K562 (cell line): ENCODE data around the gene USP7. TPM values are rescaled to one million over a fixed set of nuclear protein-coding genes. Genes with fewer than 3 reads are reported as not detected.

Source experiments
- BHLHE40 ChIP-seq: IDR thresholded peaks from 2 replicates; pipeline ENCODE4 v1.6.1; 2011; ENCODE audit warnings: low read length, improper control_type of control experiment
- CBFA2T2 ChIP-seq: fragments of 450-650 bp; conservative IDR thresholded peaks from 2 replicates; pipeline ENCODE4 v1.6.1; 2017; ENCODE audit warnings: mild to moderate bottlenecking
- MAFK ChIP-seq: IDR thresholded peaks from 2 replicates; pipeline ENCODE4 v1.6.1; 2011; ENCODE audit warnings: low read length, improper control_type of control experiment
- MXI1 ChIP-seq: IDR thresholded peaks from 2 replicates; pipeline ENCODE4 v1.6.1; 2011; ENCODE audit warnings: low read depth, mild to moderate bottlenecking, improper control_type of control experiment, low read length
- RAD51 ChIP-seq: fragments of 450-650 bp; IDR thresholded peaks from 2 replicates; pipeline ENCODE4 v1.7.1; 2016; ENCODE audit warnings: low read depth, mild to moderate bottlenecking, borderline replicate concordance
- RCOR1 ChIP-seq, 2 experiments: IDR thresholded peaks; 2 replicates each; pipeline ENCODE4 v1.6.1; 2012; ENCODE audit warnings: low read depth in 2 of 2, low read length in 2 of 2, borderline replicate concordance in 1 of 2, improper control_type of control experiment in 1 of 2
- SIN3A ChIP-seq, 2 experiments: fragments of 150-350 bp in 1 of 2; IDR thresholded peaks; 2 replicates each; pipeline ENCODE4 v1.6.1; 2011 to 2016; ENCODE audit warnings: borderline replicate concordance in 2 of 2, low read depth in 2 of 2, low read length in 2 of 2, mild to moderate bottlenecking in 2 of 2, moderate library complexity in 2 of 2; ENCODE audit not compliant: control insufficient read depth in 1 of 2
- ZBTB7A ChIP-seq: IDR thresholded peaks from 2 replicates; pipeline ENCODE4 v1.6.1; 2011; ENCODE audit warnings: low read depth, mild to moderate bottlenecking, low read length, moderate library complexity, borderline replicate concordance; ENCODE audit not compliant: control insufficient read depth
- ZNF311 ChIP-seq: fragments of 250-450 bp; sonication (Bioruptor Pico); IDR thresholded peaks from 2 replicates; pipeline ENCODE4 v1.4.0; 2020; ENCODE audit warnings: mild to moderate bottlenecking, moderate library complexity
- polyA plus RNA-seq, 8 experiments: library from polyadenylated mRNA; depleted of rRNA in 4 of 8; stranded (reverse) in 5 of 8; unstranded in 3 of 8; fragments of >200 nt; fragmentation: Nextera tagmentation in 2 of 8; fragmentation: Illumina TruSeq in 1 of 8; extraction: Ambion mirVana in 2 of 8; extraction: Trizol in 1 of 8; gene quantifications; 2 replicates each; pipeline versions ENCODE4 v1.2.1 to v1.2.3, GENCODE V29; 2011 to 2014; ENCODE audit warnings: inconsistent platforms in 1 of 8, missing spikeins in 1 of 8
- total RNA-seq, 7 experiments: library from RNA; depleted of rRNA in 6 of 7; stranded (reverse); fragments of >200 nt in 6 of 7; fragmentation: Illumina TruSeq in 2 of 7; extraction: Trizol in 2 of 7; gene quantifications; 2 replicates each; pipeline versions ENCODE4 v1.2.1 to v1.2.3, GENCODE V29; 2011 to 2021; ENCODE audit warnings: low replicate concordance in 1 of 7
- TF ChIP-seq, protein P1 (sequence below), 2 experiments: IDR thresholded peaks; 2 replicates each; pipeline ENCODE4 v1.6.1; 2011; ENCODE audit warnings: borderline replicate concordance in 1 of 2, control low read depth in 1 of 2, low read depth in 1 of 2, low read length in 1 of 2, mild to moderate bottlenecking in 1 of 2, mixed read lengths in 1 of 2, moderate library complexity in 1 of 2; ENCODE audit not compliant: insufficient read depth in 1 of 2, insufficient read length in 1 of 2, poor library complexity in 1 of 2, severe bottlenecking in 1 of 2; ENCODE audit errors: extremely low read depth in 1 of 2
- TF ChIP-seq, protein P2 (sequence below): sonication (generic); formaldehyde crosslinking; IDR thresholded peaks from 2 replicates; pipeline ENCODE4 v1.5.0; 2020; ENCODE audit warnings: missing genetic modification reagents
- TF ChIP-seq, protein P3 (sequence below): fragments of 450-650 bp; IDR thresholded peaks from 2 replicates; pipeline ENCODE4 v1.6.1; 2016; ENCODE audit warnings: borderline replicate concordance
- TF ChIP-seq, protein P4 (sequence below): sonication (generic); formaldehyde crosslinking; IDR thresholded peaks from 2 replicates; pipeline ENCODE4 v1.8.0; 2022; ENCODE audit warnings: missing genetic modification reagents, mild to moderate bottlenecking, moderate library complexity, borderline replicate concordance
- TF ChIP-seq, protein P5 (sequence below): fragments of 450-650 bp; formaldehyde crosslinking; IDR thresholded peaks from 2 replicates; pipeline ENCODE4 v1.4.0; 2020; ENCODE audit warnings: mild to moderate bottlenecking, moderate library complexity
- TF ChIP-seq, protein P6 (sequence below): fragments of 200-800 bp; sonication (Bioruptor generic); IDR thresholded peaks from 2 replicates; pipeline ENCODE4 v1.6.1; 2017; ENCODE audit warnings: missing genetic modification characterization, missing compliant biosample characterization
- TF ChIP-seq, protein P7 (sequence below): sonication (generic); formaldehyde crosslinking; IDR thresholded peaks from 2 replicates; pipeline ENCODE4 v1.9.0; 2022; ENCODE audit warnings: mild to moderate bottlenecking, missing genetic modification reagents

Gene USP7
- total and polyA plus RNA-seq, 9 of the 15 experiments (the other 6 are each of a cell fraction or from before 2014, with no cell fraction given) = 17.1 to 145 (median 57.9) TPM

DNA sequence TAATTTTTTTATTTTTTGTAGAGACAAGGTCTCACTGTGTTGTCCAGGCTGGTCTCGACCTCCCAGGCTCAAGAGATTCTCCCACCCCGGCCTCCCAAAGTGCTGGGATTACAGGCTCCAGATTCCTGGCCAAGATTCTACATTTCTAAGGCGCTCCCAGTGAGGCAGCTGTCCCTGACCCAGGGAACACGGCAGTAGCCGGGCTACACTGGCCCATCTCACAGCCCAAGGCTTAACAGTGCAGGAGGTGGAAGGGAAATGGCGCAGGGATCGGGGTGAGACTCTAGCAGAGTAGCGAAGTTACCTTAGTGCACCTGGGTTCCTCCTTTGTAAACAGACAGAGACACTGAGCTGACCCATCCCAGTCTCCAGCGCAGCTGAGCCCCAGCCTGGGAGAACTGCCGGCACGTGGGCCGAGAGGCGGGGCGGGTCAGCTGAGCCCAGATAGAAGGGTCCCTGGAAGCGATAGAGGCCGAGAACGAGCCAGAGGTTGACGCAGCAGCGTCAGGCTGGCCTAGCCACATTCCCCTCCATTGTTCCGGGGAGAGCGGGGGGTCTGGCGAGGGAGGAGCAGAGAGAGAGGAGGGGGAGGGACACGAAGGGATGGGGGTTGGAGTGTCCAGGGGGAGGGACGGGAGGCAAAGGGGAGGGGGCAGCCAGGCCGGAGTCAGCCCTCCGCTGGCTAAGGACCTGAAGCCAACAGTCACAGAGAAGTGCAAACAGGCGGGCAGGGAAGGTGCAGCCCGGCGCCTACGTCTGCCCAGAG lies 97.4 kb downstream of the USP7 start (continued):
- TF ChIP-seq, protein P1, sequence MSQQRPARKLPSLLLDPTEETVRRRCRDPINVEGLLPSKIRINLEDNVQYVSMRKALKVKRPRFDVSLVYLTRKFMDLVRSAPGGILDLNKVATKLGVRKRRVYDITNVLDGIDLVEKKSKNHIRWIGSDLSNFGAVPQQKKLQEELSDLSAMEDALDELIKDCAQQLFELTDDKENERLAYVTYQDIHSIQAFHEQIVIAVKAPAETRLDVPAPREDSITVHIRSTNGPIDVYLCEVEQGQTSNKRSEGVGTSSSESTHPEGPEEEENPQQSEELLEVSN (IDR thresholded peaks at IDR 0.05; ENCODE audit: borderline replicate concordance in 1 of 2, extremely low read depth in 1 of 2, insufficient read depth in 1 of 2, insufficient read length in 1 of 2, low read depth in 1 of 2, low read length in 1 of 2, poor library complexity in 1 of 2, severe bottlenecking in 1 of 2) = peak; percentile 14 to 24
- TF ChIP-seq, protein P2, sequence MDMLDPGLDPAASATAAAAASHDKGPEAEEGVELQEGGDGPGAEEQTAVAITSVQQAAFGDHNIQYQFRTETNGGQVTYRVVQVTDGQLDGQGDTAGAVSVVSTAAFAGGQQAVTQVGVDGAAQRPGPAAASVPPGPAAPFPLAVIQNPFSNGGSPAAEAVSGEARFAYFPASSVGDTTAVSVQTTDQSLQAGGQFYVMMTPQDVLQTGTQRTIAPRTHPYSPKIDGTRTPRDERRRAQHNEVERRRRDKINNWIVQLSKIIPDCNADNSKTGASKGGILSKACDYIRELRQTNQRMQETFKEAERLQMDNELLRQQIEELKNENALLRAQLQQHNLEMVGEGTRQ (CRISPR knock-in tag) = peak; percentile 77
- TF ChIP-seq BHLHE40 (peak; percentile 91), RCOR1 (IDR thresholded peaks at IDR 0.05; ENCODE audit: borderline replicate concordance in 1 of 2, low read depth in 2 of 2, low read length in 2 of 2) (peak in 1 of 2 experiments; percentile 13; a peak in 1 of 4 replicates), RAD51 (peak; percentile 66; the same call in 1 of the 2 replicates), ZBTB7A (peak; percentile 37; the same call in 1 of the 2 replicates), SIN3A (IDR thresholded peaks at IDR 0.05; ENCODE audit: borderline replicate concordance in 2 of 2, control insufficient read depth in 1 of 2, low read depth in 2 of 2, low read length in 2 of 2) (peak; percentile 54 to 64; a peak in 1 of 4 replicates), ZNF311 (CRISPR knock-in tag) (no peak), CBFA2T2 (peak; percentile 21; the same call in 1 of the 2 replicates), MXI1 (peak; percentile 48; the same call in 1 of the 2 replicates), MAFK (no peak)
- TF ChIP-seq, protein P3, sequence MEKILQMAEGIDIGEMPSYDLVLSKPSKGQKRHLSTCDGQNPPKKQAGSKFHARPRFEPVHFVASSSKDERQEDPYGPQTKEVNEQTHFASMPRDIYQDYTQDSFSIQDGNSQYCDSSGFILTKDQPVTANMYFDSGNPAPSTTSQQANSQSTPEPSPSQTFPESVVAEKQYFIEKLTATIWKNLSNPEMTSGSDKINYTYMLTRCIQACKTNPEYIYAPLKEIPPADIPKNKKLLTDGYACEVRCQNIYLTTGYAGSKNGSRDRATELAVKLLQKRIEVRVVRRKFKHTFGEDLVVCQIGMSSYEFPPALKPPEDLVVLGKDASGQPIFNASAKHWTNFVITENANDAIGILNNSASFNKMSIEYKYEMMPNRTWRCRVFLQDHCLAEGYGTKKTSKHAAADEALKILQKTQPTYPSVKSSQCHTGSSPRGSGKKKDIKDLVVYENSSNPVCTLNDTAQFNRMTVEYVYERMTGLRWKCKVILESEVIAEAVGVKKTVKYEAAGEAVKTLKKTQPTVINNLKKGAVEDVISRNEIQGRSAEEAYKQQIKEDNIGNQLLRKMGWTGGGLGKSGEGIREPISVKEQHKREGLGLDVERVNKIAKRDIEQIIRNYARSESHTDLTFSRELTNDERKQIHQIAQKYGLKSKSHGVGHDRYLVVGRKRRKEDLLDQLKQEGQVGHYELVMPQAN = peak; percentile 52; the same call in 1 of the 2 replicates
- TF ChIP-seq, protein P4, sequence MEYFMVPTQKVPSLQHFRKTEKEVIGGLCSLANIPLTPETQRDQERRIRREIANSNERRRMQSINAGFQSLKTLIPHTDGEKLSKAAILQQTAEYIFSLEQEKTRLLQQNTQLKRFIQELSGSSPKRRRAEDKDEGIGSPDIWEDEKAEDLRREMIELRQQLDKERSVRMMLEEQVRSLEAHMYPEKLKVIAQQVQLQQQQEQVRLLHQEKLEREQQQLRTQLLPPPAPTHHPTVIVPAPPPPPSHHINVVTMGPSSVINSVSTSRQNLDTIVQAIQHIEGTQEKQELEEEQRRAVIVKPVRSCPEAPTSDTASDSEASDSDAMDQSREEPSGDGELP = peak; percentile 90
- TF ChIP-seq, protein P5, sequence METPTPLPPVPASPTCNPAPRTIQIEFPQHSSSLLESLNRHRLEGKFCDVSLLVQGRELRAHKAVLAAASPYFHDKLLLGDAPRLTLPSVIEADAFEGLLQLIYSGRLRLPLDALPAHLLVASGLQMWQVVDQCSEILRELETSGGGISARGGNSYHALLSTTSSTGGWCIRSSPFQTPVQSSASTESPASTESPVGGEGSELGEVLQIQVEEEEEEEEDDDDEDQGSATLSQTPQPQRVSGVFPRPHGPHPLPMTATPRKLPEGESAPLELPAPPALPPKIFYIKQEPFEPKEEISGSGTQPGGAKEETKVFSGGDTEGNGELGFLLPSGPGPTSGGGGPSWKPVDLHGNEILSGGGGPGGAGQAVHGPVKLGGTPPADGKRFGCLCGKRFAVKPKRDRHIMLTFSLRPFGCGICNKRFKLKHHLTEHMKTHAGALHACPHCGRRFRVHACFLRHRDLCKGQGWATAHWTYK (CRISPR knock-in tag) = no peak
- TF ChIP-seq, protein P6, sequence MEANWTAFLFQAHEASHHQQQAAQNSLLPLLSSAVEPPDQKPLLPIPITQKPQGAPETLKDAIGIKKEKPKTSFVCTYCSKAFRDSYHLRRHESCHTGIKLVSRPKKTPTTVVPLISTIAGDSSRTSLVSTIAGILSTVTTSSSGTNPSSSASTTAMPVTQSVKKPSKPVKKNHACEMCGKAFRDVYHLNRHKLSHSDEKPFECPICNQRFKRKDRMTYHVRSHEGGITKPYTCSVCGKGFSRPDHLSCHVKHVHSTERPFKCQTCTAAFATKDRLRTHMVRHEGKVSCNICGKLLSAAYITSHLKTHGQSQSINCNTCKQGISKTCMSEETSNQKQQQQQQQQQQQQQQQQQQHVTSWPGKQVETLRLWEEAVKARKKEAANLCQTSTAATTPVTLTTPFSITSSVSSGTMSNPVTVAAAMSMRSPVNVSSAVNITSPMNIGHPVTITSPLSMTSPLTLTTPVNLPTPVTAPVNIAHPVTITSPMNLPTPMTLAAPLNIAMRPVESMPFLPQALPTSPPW (CRISPR knock-in tag) = peak; percentile 43
- TF ChIP-seq, protein P7, sequence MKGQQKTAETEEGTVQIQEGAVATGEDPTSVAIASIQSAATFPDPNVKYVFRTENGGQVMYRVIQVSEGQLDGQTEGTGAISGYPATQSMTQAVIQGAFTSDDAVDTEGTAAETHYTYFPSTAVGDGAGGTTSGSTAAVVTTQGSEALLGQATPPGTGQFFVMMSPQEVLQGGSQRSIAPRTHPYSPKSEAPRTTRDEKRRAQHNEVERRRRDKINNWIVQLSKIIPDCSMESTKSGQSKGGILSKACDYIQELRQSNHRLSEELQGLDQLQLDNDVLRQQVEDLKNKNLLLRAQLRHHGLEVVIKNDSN (CRISPR knock-in tag) = peak; percentile 76
